CD4-positive, alpha-beta T cell treated with Interleukin-10 for 1 hour (primary cell): ENCODE results near the gene SRPK2.
"Not testable (repeated sequence)": the region's sequence is repeated elsewhere in the genome, so short reads cannot be mapped to it uniquely, and the experiment has no call there.

ENCODE experiments used
- DNase-seq: peaks from one replicate; pipeline ENCODE4 v3.0.0-alpha.2; 2020

Gene SRPK2

GRCh38 chr7:105336009-105336408 lies 52.7 kb downstream of the SRPK2 start:
- DNase-seq, result peak; percentile 24

GRCh38 chr7:105332661-105333060 lies 56.1 kb downstream of the SRPK2 start:
- not testable (repeated sequence) for DNase-seq

GRCh38 chr7:105330526-105330925 lies 58.2 kb downstream of the SRPK2 start:
- DNase-seq, result no peak

GRCh38 chr7:105327201-105327600 lies 61.5 kb downstream of the SRPK2 start:
- DNase-seq, result no peak

- DNase-seq, result no peak
Measured at GRCh38 chr7:105325216-105325904, 63.4 kb downstream of the SRPK2 start.

- DNase-seq, result not testable (repeated sequence)
Measured at GRCh38 chr7:105324606-105325005, 64.1 kb downstream of the SRPK2 start.

- no peak for DNase-seq
Measured at GRCh38 chr7:105323366-105323765, 65.4 kb downstream of the SRPK2 start.

- no peak for DNase-seq
Measured at GRCh38 chr7:105322655-105323277, 66.0 kb downstream of the SRPK2 start.

GRCh38 chr7:105321754-105322455 lies 66.8 kb downstream of the SRPK2 start:
- no peak for DNase-seq

GRCh38 chr7:105320896-105321295 lies 67.8 kb downstream of the SRPK2 start:
- DNase-seq, result no peak

- DNase-seq, result no peak
Measured at GRCh38 chr7:105319578-105319977, 69.1 kb downstream of the SRPK2 start.

- no peak for DNase-seq
Measured at GRCh38 chr7:105316578-105317344, 72.0 kb downstream of the SRPK2 start.

GRCh38 chr7:105315357-105315756 lies 73.4 kb downstream of the SRPK2 start:
- no peak for DNase-seq

GRCh38 chr7:105309235-105310169 lies 79.2 kb downstream of the SRPK2 start:
- DNase-seq, result no peak

GRCh38 chr7:105307163-105307672 lies 81.5 kb downstream of the SRPK2 start:
- DNase-seq, result no peak

- no peak for DNase-seq
Measured at GRCh38 chr7:105306298-105306748, 82.4 kb downstream of the SRPK2 start.

- no peak for DNase-seq
Measured at GRCh38 chr7:105305633-105306032, 83.1 kb downstream of the SRPK2 start.

GRCh38 chr7:105304040-105304895 lies 84.5 kb downstream of the SRPK2 start:
- no peak for DNase-seq

- peak; percentile 64 for DNase-seq
Measured at GRCh38 chr7:105300587-105300986, 88.1 kb downstream of the SRPK2 start.

- DNase-seq, result peak; percentile 23
Measured at GRCh38 chr7:105298439-105298894, 90.3 kb downstream of the SRPK2 start.

GRCh38 chr7:105297985-105298384 lies 90.7 kb downstream of the SRPK2 start:
- no peak for DNase-seq
